Activated T-cell treated with anti-CD3 and anti-CD28 coated beads, Interleukin-2, amount 50 U/mL, for 24 hours (primary cell): ENCODE measurements around the gene SRP14.
"Not testable (repeated sequence)": the region's sequence is repeated elsewhere in the genome, so short reads cannot be mapped to it uniquely, and the experiment has no call there.

Source experiments
- DNase-seq: peaks from one replicate; pipeline ENCODE4 v3.0.0-alpha.2; 2020
- H3K27ac Mint-ChIP-seq: 2 replicates; pipeline ENCODE4 v1.8.0; 2020; ENCODE audit warnings: mild to moderate bottlenecking, mixed read lengths
- H3K27me3 Mint-ChIP-seq: 2 replicates; pipeline ENCODE4 v1.8.0; 2020; ENCODE audit warnings: mixed read lengths
- H3K36me3 Mint-ChIP-seq: 2 replicates; pipeline ENCODE4 v1.8.0; 2020; ENCODE audit warnings: low read depth, mixed read lengths
- H3K4me1 Mint-ChIP-seq: 2 replicates; pipeline ENCODE4 v1.8.0; 2020; ENCODE audit warnings: low read depth, mixed read lengths
- H3K4me3 Mint-ChIP-seq: 2 replicates; pipeline ENCODE4 v1.8.0; 2020; ENCODE audit warnings: mild to moderate bottlenecking, moderate library complexity, mixed read lengths
- H3K9me3 Mint-ChIP-seq: 2 replicates; pipeline ENCODE4 v1.8.0; 2020; ENCODE audit warnings: mixed read lengths

Gene SRP14

GRCh38 chr15:40032125-40032839 lies 6.7 kb downstream of the SRP14 start:
- peaks cover 88% of the 10 kb centered on the region for H3K36me3 Mint-ChIP-seq
- no peaks in the 10 kb centered on the region for H3K9me3 Mint-ChIP-seq
- peaks cover 24% of the 10 kb centered on the region for H3K4me1 Mint-ChIP-seq
- no peak for DNase-seq
- H3K27me3 Mint-ChIP-seq: no peaks in the 10 kb centered on the region
- H3K27ac Mint-ChIP-seq: no peak overlapping the region
- no peak overlapping the region for H3K4me3 Mint-ChIP-seq

GRCh38 chr15:40031300-40031699 lies 7.7 kb downstream of the SRP14 start:
- H3K27ac Mint-ChIP-seq: peak overlapping the region; percentile 0
- H3K4me1 Mint-ChIP-seq: peaks cover 16% of the 10 kb centered on the region
- no peak overlapping the region for H3K4me3 Mint-ChIP-seq
- no peaks in the 10 kb centered on the region for H3K27me3 Mint-ChIP-seq
- peaks cover 86% of the 10 kb centered on the region for H3K36me3 Mint-ChIP-seq
- no peaks in the 10 kb centered on the region for H3K9me3 Mint-ChIP-seq
- DNase-seq: no peak

GRCh38 chr15:40029979-40030893 lies 8.7 kb downstream of the SRP14 start:
- H3K4me1 Mint-ChIP-seq: peaks cover 8% of the 10 kb centered on the region
- H3K27me3 Mint-ChIP-seq: no peaks in the 10 kb centered on the region
- H3K4me3 Mint-ChIP-seq: no peak overlapping the region
- H3K27ac Mint-ChIP-seq: peak overlapping the region; percentile 24
- no peaks in the 10 kb centered on the region for H3K9me3 Mint-ChIP-seq
- DNase-seq: no peak
- peaks cover 84% of the 10 kb centered on the region for H3K36me3 Mint-ChIP-seq

GRCh38 chr15:40028853-40029252 lies 10.1 kb downstream of the SRP14 start:
- Mint-ChIP-seq H3K4me3 (no peak overlapping the region), H3K27ac (peak overlapping the region; percentile 2), H3K27me3 (no peaks in the 10 kb centered on the region), H3K36me3 (peaks cover 78% of the 10 kb centered on the region), H3K9me3 (no peaks in the 10 kb centered on the region), H3K4me1 (no peaks in the 10 kb centered on the region)
- no peak for DNase-seq

- Mint-ChIP-seq H3K27me3 (no peaks in the 10 kb centered on the region), H3K4me1 (no peaks in the 10 kb centered on the region), H3K9me3 (no peaks in the 10 kb centered on the region), H3K4me3 (no peak overlapping the region), H3K36me3 (peaks cover 78% of the 10 kb centered on the region), H3K27ac (no peak overlapping the region)
- DNase-seq: no peak
Observed at GRCh38 chr15:40028193-40028592, 10.8 kb downstream of the SRP14 start.

- Mint-ChIP-seq H3K4me1 (no peaks in the 10 kb centered on the region), H3K4me3 (no peak overlapping the region), H3K27me3 (no peaks in the 10 kb centered on the region), H3K9me3 (peaks cover 18% of the 10 kb centered on the region), H3K27ac (no peak overlapping the region), H3K36me3 (peaks cover 82% of the 10 kb centered on the region)
- DNase-seq: no peak
Observed at GRCh38 chr15:40016224-40016865, 22.6 kb downstream of the SRP14 start.

- H3K36me3 Mint-ChIP-seq: peaks cover 83% of the 10 kb centered on the region
- no peak for DNase-seq
- no peaks in the 10 kb centered on the region for H3K27me3 Mint-ChIP-seq
- H3K4me1 Mint-ChIP-seq: no peaks in the 10 kb centered on the region
- H3K27ac Mint-ChIP-seq: no peak overlapping the region
- H3K9me3 Mint-ChIP-seq: peaks cover 18% of the 10 kb centered on the region
- H3K4me3 Mint-ChIP-seq: no peak overlapping the region
Observed at GRCh38 chr15:40014390-40014789, 24.6 kb downstream of the SRP14 start.

- H3K27me3 Mint-ChIP-seq, H3K4me3 Mint-ChIP-seq, H3K27ac Mint-ChIP-seq, DNase-seq, H3K4me1 Mint-ChIP-seq: not testable (repeated sequence)
- Mint-ChIP-seq H3K9me3 (peaks cover 18% of the 10 kb centered on the region), H3K36me3 (peaks cover 83% of the 10 kb centered on the region)
Observed at GRCh38 chr15:40013372-40013771, 25.6 kb downstream of the SRP14 start.

- peaks cover 18% of the 10 kb centered on the region for H3K9me3 Mint-ChIP-seq
- no peaks in the 10 kb centered on the region for H3K4me1 Mint-ChIP-seq
- no peak overlapping the region for H3K4me3 Mint-ChIP-seq
- no peak for DNase-seq
- H3K27ac Mint-ChIP-seq: no peak overlapping the region
- peaks cover 93% of the 10 kb centered on the region for H3K36me3 Mint-ChIP-seq
- H3K27me3 Mint-ChIP-seq: no peaks in the 10 kb centered on the region
Observed at GRCh38 chr15:40011303-40011702, 27.7 kb downstream of the SRP14 start.

GRCh38 chr15:40010686-40011085 lies 28.3 kb downstream of the SRP14 start:
- H3K4me3 Mint-ChIP-seq: no peak overlapping the region
- H3K4me1 Mint-ChIP-seq: no peaks in the 10 kb centered on the region
- peaks cover 18% of the 10 kb centered on the region for H3K9me3 Mint-ChIP-seq
- peaks cover 94% of the 10 kb centered on the region for H3K36me3 Mint-ChIP-seq
- no peak for DNase-seq
- H3K27ac Mint-ChIP-seq: no peak overlapping the region
- H3K27me3 Mint-ChIP-seq: no peaks in the 10 kb centered on the region

GRCh38 chr15:40008061-40008765 lies 30.8 kb downstream of the SRP14 start:
- Mint-ChIP-seq H3K27me3 (no peaks in the 10 kb centered on the region), H3K4me1 (no peaks in the 10 kb centered on the region), H3K36me3 (peaks cover 88% of the 10 kb centered on the region), H3K9me3 (peaks cover under 1% of the 10 kb centered on the region), H3K27ac (peak overlapping the region; percentile 9), H3K4me3 (no peak overlapping the region)
- DNase-seq: no peak

- no peaks in the 10 kb centered on the region for H3K27me3 Mint-ChIP-seq
- DNase-seq: no peak
- H3K4me1 Mint-ChIP-seq: no peaks in the 10 kb centered on the region
- no peak overlapping the region for H3K4me3 Mint-ChIP-seq
- no peaks in the 10 kb centered on the region for H3K9me3 Mint-ChIP-seq
- no peak overlapping the region for H3K27ac Mint-ChIP-seq
- peaks cover 87% of the 10 kb centered on the region for H3K36me3 Mint-ChIP-seq
Observed at GRCh38 chr15:40006646-40007045, 32.3 kb downstream of the SRP14 start.

GRCh38 chr15:40006003-40006402 lies 33.0 kb downstream of the SRP14 start:
- Mint-ChIP-seq H3K36me3 (peaks cover 85% of the 10 kb centered on the region), H3K27me3 (no peaks in the 10 kb centered on the region), H3K4me3 (no peak overlapping the region), H3K9me3 (no peaks in the 10 kb centered on the region), H3K27ac (no peak overlapping the region), H3K4me1 (no peaks in the 10 kb centered on the region)
- no peak for DNase-seq
